HG02870 (cell line): ENCODE measurements around the gene PTGER3.
"Not testable (repeated sequence)": the region's sequence is repeated elsewhere in the genome, so short reads cannot be mapped to it uniquely, and the experiment has no call there.

Source experiments
- ATAC-seq: cut with Tn5 transposase; IDR thresholded peaks from one replicate; pipeline ENCODE4 v1.9.1; 2021; ENCODE audit warnings: mild to moderate bottlenecking, moderate library complexity; ENCODE audit not compliant: unreplicated experiment

PTGER3 gene

GRCh38 chr1:70961374-70961975, 86.1 kb downstream of the PTGER3 start:
- no peak for ATAC-seq

- no peak for ATAC-seq
These were observed 99.1 kb downstream of the PTGER3 start for GRCh38 chr1:70948396-70949017.

- ATAC-seq: no peak
These were observed 99.8 kb downstream of the PTGER3 start for GRCh38 chr1:70947835-70948234.

GRCh38 chr1:70945676-70946075, 101.9 kb downstream of the PTGER3 start:
- no peak for ATAC-seq

GRCh38 chr1:70945251-70945650, 102.4 kb downstream of the PTGER3 start:
- no peak for ATAC-seq

- no peak for ATAC-seq
These were observed 106.1 kb downstream of the PTGER3 start for GRCh38 chr1:70941563-70941962.

- not testable (repeated sequence) for ATAC-seq
These were observed 107.2 kb downstream of the PTGER3 start for GRCh38 chr1:70940398-70940797.

GRCh38 chr1:70934194-70934961, 113.2 kb downstream of the PTGER3 start:
- no peak for ATAC-seq

- no peak for ATAC-seq
These were observed 117.6 kb downstream of the PTGER3 start for GRCh38 chr1:70930062-70930461.

GRCh38 chr1:70922196-70922595, 125.4 kb downstream of the PTGER3 start:
- no peak for ATAC-seq
